GM18526 (cell line): Measurements from ENCODE around the gene MARCHF10.

Experiments
- POLR2A ChIP-seq: IDR thresholded peaks from 3 replicates; pipeline ENCODE4 v1.6.1; 2011; ENCODE audit not compliant: insufficient read length; ENCODE audit errors: extremely low read depth

The MARCHF10 gene

GRCh38 chr17:62746941-62747340 is 61.2 kb downstream of the MARCHF10 start:
- no peak for TF ChIP-seq POLR2A

DNA sequence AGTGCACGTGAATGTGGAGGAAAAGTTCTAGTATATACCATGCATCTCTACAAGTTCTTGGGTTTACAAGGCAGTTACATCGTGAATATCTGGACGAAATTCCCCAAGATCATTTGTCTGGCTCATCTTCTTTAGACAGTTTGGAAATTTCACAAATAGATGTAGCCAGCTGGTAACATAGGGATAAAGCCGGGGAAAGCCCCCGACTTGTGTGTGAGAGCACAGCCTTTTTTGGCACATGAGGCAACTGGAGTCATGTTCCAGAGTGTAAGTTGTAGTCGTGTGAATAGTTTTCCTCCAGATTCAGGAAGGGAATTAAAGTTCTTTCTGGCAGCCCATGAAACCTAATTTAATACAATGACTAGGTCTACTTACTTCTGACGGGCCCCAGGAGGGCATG is 62.3 kb downstream of the MARCHF10 start:
- no peak for TF ChIP-seq POLR2A

DNA sequence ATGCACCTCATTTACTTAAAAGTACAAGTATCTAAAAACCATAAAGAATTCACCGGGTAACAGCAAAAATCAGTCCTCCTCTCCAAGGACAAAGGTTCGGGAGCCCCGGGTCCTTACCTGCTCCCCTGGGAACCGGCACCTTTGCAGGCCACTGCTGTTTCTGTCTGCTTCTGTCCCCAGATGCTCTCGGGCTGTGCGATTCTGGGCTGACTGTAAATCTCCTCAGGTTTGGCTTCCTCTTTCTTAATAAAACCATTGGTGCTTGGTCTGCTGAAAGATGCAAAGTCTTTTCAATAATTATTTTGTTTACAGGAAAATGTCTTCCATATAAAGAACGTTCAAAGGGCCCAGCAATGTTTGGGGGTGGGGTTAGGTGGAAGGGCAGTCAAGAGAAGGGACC is 63.9 kb downstream of the MARCHF10 start:
- no peak for TF ChIP-seq POLR2A

DNA sequence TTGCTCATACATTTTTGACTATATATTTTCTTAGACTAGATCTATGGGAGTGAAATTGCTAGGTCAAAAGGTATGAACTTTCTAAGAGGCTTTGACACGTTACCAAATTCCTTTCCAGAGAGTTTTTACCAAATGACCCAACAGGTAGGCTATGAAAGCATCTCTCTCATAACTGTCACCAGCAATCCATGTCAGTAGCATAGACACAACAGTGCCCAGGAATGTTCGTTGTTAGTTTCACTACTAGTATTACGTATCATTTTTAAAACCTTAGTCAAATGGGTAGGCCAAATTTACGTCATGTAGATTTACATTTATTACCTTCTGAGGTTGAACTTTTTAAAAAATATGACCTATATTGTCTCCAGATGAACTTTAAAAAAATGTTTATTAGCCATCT is 66.8 kb downstream of the MARCHF10 start:
- TF ChIP-seq POLR2A, result no peak

GRCh38 chr17:62739645-62740388 is 68.3 kb downstream of the MARCHF10 start:
- no peak for TF ChIP-seq POLR2A

DNA sequence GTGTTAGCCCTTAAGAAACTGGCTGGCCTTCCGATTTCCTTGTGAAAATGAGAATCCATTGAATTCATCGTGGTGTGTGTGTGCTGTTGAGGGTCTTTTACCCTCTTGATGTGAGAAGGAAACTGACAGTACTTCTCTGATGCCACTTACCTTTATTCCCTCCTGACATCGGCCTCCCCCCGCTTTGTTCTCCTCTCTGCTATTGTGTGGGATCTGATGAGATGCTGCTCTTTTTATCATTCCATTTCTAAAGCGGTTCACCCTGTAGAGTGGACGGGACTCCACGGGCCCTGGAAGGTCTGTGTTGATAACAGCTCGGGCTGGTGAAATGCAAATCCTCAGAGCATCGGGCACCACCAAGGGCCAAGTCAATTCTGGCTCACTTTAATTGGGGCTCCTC is 69.8 kb downstream of the MARCHF10 start:
- TF ChIP-seq POLR2A, result no peak

DNA sequence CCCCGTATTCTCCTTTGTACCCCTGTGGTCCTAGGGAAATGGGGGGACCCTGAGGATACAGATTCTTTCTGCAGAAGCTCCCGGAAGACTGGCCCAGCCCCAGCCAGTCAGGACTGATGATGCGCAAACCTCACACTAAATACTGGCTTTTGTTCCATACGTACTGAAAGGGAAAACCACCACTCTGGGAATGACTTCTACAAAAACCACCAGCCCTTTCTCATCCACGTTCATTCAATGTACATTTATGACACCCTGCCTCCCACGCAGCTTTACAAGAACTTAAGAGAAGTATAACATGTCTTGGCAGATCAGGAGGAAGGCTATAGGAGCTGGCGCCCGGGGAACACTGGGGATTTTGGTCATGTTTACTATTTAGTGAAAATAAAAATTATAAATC is 70.6 kb downstream of the MARCHF10 start:
- no peak for TF ChIP-seq POLR2A

DNA sequence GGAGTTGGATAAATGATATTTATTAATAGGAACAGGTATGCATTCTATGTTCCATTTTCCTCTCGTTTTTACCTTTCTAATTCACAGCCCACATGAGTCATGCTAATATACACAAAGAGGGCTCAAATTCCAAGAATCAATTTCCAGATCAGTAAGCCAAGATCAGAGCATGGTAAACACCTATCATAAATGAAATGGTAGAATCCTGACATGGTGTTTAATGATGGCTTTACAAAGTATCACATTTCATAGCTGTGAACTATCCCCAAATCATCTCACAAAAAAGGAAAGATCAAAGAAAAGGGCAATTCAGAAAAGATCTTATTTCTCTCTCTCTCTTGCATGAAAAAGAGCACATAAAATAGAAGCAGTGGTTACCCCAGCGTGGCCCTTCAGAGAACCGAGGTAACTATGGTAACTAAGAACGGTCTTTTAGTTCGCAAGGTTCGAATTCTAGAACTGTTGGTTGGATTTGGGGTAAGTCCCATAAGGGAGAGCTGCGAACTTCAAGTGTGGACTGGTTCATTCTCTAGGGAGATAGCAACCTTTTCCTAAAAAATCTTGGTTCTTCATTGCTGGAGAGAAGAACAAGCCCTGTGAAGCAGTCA is 73.0 kb downstream of the MARCHF10 start:
- TF ChIP-seq POLR2A, result no peak

- no peak for TF ChIP-seq POLR2A
Observed at GRCh38 chr17:62732125-62732524, 76.0 kb downstream of the MARCHF10 start.

DNA sequence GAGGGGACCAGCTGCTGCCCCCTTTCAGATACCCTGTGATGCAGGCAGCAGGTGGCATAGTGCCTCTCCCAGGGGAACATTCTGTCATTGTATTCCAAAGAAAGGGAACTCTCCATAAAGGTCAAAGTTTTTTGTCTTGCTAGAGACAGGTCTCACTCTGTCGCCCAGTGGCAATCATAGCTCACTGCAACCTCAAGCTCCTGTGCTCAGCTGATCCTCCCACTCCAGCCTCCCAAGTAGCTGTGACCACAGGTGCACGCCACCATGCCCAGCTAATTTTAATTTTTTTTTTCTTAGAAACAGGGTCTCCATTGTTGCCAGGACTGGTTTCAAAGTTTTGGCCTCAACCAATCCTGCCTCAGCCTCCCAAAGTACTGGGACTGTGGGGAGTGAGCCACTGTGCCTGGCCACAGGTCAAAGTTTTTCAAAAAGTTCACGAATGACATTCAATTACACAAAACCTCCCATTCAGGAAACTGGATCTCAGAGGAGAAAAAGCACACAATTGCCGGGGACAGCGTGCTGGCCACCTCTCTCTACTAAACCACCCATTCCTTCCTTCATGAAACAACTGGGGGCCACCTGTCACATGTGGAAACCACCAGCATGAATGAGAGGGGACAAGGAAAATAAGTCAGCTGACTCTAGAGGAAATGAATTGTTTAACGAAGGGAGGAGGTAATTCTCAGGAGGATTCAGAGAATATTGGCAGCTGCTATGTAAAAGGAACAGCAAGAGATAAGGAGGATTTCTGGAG is 80.0 kb downstream of the MARCHF10 start:
- TF ChIP-seq POLR2A, result no peak

DNA sequence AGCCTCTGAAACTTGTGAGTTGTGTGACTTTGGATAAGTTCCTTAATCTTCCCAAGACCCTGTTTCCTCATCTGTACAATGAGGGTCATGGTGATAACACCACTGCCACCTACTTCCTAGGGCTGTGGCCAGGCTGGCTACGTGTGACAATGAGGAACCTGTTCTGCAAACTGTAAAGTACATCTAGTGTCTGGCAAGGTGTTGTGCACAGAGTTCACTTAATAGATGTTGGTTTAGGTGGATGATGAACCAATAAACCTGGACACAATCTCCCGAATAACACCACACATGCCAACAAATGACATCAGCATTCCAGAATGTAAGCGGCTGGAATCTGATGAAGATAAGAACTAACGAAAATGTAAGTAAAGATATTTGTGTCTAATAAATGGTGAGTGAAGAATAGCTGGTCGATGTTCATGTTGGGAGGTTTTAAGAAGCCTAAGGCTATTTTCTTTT is 82.3 kb downstream of the MARCHF10 start:
- TF ChIP-seq POLR2A, result no peak

DNA sequence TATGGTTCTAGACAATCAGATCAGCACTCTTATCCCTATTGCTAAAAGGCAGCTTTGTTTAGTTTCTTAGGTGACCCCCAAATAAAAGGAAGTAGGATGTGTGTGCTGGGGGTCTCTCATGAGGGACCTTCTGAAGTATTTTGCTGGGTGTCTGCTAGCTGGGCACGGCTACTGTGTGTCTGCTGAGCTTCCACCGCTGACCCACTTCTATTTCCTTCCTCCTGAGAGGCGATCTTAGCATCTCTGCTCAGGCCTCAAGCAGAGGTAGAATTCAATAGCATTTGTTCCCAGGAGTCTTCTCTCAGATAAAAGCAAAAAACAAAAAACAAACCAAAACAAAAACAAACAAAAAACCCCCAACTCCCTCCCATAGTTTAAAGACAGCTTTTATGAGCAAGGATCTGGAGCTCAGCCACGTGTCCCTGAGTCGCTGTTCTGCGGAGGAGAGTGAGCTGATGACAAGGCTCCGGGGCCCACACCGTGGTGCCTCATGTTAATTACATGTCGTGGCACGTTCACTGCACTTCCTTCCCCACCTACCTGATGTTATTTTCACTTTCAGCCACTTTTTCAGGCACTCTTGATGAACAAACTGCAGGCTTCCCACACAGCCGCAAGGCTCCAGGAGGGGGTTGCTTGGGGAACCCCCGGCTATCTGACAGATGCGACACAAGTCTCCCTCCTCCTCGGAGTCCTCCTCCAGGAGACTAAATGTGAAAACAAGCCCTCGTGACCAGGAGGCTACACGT is 83.5 kb downstream of the MARCHF10 start:
- TF ChIP-seq POLR2A, result no peak

GRCh38 chr17:62723842-62724241 is 84.3 kb downstream of the MARCHF10 start:
- no peak for TF ChIP-seq POLR2A

GRCh38 chr17:62722625-62723024 is 85.5 kb downstream of the MARCHF10 start:
- TF ChIP-seq POLR2A, result no peak

DNA sequence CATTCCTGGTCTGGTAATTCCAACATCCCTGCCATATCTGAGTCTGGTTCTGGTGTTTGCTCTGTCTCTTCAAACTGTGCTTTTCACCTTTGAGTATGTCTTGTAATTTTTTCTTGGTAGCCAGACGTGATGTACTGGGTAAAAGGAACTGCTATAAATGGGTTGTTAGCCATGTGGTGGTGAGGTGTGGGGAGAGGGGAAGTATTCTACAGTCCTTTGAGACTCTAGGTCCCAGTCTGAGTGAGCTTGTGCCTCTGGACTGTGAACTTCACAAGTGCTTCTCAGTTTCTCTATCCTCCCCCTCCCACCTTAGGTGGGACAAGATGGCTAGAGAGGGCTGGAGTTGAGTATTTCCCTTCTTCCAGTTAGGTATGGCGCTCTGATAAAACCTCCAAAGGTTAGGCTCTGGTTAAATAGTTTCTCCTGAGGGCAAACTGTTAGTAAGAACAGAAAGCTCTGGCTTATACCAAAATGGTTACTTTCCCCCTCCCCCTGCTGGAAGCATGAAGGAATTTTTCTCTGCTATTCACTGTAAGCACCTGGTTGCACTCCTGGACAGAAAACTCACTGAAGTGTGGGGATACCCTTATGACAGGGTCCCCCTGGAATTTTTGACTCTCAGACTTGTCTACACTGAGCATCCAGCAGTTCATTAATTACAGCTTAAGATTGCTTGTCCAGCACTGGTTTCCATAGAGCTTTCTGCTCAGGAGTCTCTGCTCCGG is 87.8 kb downstream of the MARCHF10 start:
- no peak for TF ChIP-seq POLR2A

GRCh38 chr17:62719586-62719985 is 88.5 kb downstream of the MARCHF10 start:
- TF ChIP-seq POLR2A, result no peak
